LNCaP clone FGC (cell line): Measurements from ENCODE around the gene MTAP.

Source experiments
- DNase-seq: peaks from one replicate; pipeline ENCODE4 v3.0.0-alpha.2; 2011; ENCODE audit warnings: low read depth
- H3K4me3 ChIP-seq: 2 replicates; pipeline ENCODE4 v1.5.1; 2011; ENCODE audit warnings: mild to moderate bottlenecking, low read depth, low read length, control low read depth
- CTCF ChIP-seq: IDR thresholded peaks from 2 replicates; pipeline ENCODE4 v1.5.1; 2012; ENCODE audit warnings: mild to moderate bottlenecking; ENCODE audit not compliant: control insufficient read depth, insufficient read depth; ENCODE audit errors: extremely low read depth

The MTAP gene

GRCh38 chr9:21788752-21789151 is 13.7 kb upstream of the MTAP start:
- H3K4me3 ChIP-seq, result no peak overlapping the region
- no peak for TF ChIP-seq CTCF
- no peak for DNase-seq

- peak; percentile 76 for DNase-seq
- peak overlapping the region; percentile 23; the same call in 1 of the 2 replicates for H3K4me3 ChIP-seq
- peak; percentile 79 for TF ChIP-seq CTCF
Observed at GRCh38 chr9:21789541-21790037, 12.8 kb upstream of the MTAP start.

GRCh38 chr9:21795483-21795882 is 7.0 kb upstream of the MTAP start:
- no peak for DNase-seq
- H3K4me3 ChIP-seq, result no peak overlapping the region
- TF ChIP-seq CTCF, result no peak

- DNase-seq, result no peak
- no peak for TF ChIP-seq CTCF
- H3K4me3 ChIP-seq, result no peak overlapping the region
Observed at GRCh38 chr9:21796768-21797167, 5.7 kb upstream of the MTAP start.

GRCh38 chr9:21800931-21801682 is 1.3 kb upstream of the MTAP start:
- no peak for TF ChIP-seq CTCF
- peak overlapping the region; percentile 71 for H3K4me3 ChIP-seq

GRCh38 chr9:21801683-21802417 is 586 bp upstream of the MTAP start:
- DNase-seq, result no peak
- H3K4me3 ChIP-seq, result peak overlapping the region; percentile 71
- no peak for TF ChIP-seq CTCF

More at GRCh38 chr9:21800931-21801682, 1.3 kb upstream of the MTAP start:
- no peak for DNase-seq
